ENCODE results near the gene PPFIA3. TPM values are rescaled to one million over a fixed set of nuclear protein-coding genes. Genes with fewer than 3 reads are reported as not detected.

PPFIA3 gene
- total and polyA plus RNA-seq, 5 donors from 2014 or later = 0.11 to 2.6 (median 0.17) TPM; not detected in 1

DNA sequence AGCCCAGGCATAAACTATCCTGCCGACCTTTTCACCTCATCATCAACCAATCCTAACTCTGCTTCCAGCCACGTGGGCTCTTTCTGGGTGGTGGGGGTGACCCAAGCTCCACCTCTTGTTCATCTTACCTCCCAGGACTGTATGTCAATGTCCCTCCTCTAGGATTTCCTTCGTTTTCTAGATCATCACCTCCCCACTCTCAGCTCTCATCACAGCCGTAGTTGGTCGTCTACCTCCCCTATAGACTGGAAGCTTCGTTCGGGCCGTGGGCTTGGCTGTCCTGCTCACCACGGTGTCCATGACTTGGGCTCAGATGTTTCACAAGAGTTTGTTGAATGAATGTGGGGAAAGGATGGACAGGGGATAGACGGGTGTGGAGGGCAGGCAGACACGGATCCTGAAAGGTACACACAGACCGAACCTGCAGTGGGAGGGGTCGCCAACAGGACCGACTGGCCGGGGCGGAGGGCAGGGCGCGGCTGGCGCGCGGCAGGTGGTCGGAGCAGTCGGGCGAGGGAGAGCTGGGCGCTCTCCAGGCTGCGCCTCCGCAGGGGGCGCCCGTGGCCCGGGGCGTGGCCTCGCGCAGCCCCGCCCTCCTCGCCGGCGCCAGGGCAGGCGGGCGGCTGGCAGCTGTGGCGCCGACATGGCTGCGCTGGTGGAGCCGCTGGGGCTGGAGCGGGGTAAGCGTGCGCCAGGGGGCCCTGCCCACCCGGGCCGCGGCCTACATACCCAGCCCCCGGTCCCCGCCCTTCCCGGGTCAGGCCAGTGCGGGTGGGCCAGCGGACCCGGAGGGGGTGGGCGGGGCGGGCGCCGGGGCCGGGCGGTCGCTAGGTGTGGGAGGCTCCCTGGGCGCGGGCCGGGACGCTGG, 5.3 kb upstream of the PPFIA3 start, which contains the start of gene LIN7B:
Gene LIN7B, plus strand, starts transcription at position 609 of the 868 bp plus-strand sequence. Its CDS starts 35 bp downstream, at position 644.
- H3K27ac Mint-ChIP-seq = peak within 1 kb of the TSS in 2 of 3 donors; percentile 62 to 92
- H3K27ac ChIP-seq (ENCODE audit: insufficient read depth, low read length, poor library complexity, severe bottlenecking) = peak within 1 kb of the TSS; percentile 23
- peaks cover 8% of the 10 kb centered on the region for H3K27me3 Mint-ChIP-seq
- no peaks in the 10 kb centered on the region for H3K36me3 ChIP-seq (ENCODE audit: control insufficient read depth, insufficient read depth, low read length)
- peak within 1 kb of the TSS; percentile 60 for H3K4me3 ChIP-seq (ENCODE audit: low read depth, low read length)
- H3K4me3 Mint-ChIP-seq = peak within 1 kb of the TSS; percentile 85 to 91 (median 88)
- H3K4me1 Mint-ChIP-seq = peaks cover 5 to 41% (median 25%) of the 10 kb centered on the region in 4 donors
- no peaks in the 10 kb centered on the region for H3K27me3 ChIP-seq (ENCODE audit: control insufficient read depth, insufficient read depth, low read length)
- H3K9me3 Mint-ChIP-seq = no peaks in the 10 kb centered on the region
- H3K9me3 ChIP-seq (ENCODE audit: control insufficient read depth in 2 of 2, low read length in 2 of 2) = no peaks in the 10 kb centered on the region
- H3K36me3 Mint-ChIP-seq = peaks cover 2% of the 10 kb centered on the region
- H3K4me1 ChIP-seq (ENCODE audit: control insufficient read depth, insufficient read depth, low read length, poor library complexity, severe bottlenecking) = peaks cover 33% of the 10 kb centered on the region
- ATAC-seq (ENCODE audit: low read depth in 2 of 2) = peak; percentile 61 to 63
- DNase-seq = peak; percentile 66 to 83 (median 73)

DNA sequence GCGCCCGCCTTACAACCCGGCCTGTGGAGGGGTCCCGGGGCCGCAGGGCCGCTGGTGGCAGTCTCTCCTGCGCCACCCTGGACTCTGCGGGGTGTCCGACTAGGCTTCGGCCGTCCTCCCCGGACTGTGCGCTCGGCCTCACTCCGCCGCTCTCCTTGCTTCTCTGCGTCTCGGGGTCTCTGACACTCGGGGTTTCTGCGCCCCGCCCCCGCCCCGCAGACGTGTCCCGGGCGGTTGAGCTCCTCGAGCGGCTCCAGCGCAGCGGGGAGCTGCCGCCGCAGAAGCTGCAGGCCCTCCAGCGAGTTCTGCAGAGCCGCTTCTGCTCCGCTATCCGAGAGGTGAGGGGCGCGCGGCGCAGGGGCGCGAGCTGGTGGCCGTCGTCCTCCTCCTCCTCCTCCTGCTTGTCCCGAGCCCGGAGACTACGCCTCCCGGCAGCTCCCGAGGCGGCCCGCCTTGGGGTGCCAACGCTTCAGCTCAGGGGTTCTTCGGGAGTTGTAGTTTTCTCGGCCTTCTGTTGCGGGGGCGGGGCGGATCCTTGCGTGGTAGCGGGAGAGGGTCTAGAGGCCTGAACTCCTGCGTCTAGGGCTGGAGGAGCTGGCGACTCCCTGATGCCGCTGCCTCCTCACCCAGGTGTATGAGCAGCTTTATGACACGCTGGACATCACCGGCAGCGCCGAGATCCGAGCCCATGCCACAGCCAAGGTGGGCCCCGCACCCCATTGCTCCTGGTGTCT, 4.5 kb upstream of the PPFIA3 start:
- DNase-seq = peak; percentile 18 to 62 (median 41)
- H3K4me1 Mint-ChIP-seq = peaks cover 5 to 41% (median 26%) of the 10 kb centered on the region in 4 donors
- H3K27ac Mint-ChIP-seq = peak overlapping the region in 1 of 3 donors; percentile 49
- Histone ChIP-seq H3K4me1 (ENCODE audit: control insufficient read depth, insufficient read depth, low read length, poor library complexity, severe bottlenecking) (peaks cover 37% of the 10 kb centered on the region), H3K27ac (ENCODE audit: insufficient read depth, low read length, poor library complexity, severe bottlenecking) (peak overlapping the region; percentile 23), H3K9me3 (ENCODE audit: control insufficient read depth in 2 of 2, low read length in 2 of 2) (no peaks in the 10 kb centered on the region), H3K4me3 (ENCODE audit: low read depth, low read length) (no peak overlapping the region), H3K27me3 (ENCODE audit: control insufficient read depth, insufficient read depth, low read length) (no peaks in the 10 kb centered on the region), H3K36me3 (ENCODE audit: control insufficient read depth, insufficient read depth, low read length) (no peaks in the 10 kb centered on the region)
- H3K27me3 Mint-ChIP-seq = peaks cover 11% of the 10 kb centered on the region
- H3K36me3 Mint-ChIP-seq = no peaks in the 10 kb centered on the region
- H3K4me3 Mint-ChIP-seq = peak overlapping the region; percentile 85 to 88 (median 87)
- no peak for ATAC-seq (ENCODE audit: low read depth in 2 of 2)
- H3K9me3 Mint-ChIP-seq = no peaks in the 10 kb centered on the region

DNA sequence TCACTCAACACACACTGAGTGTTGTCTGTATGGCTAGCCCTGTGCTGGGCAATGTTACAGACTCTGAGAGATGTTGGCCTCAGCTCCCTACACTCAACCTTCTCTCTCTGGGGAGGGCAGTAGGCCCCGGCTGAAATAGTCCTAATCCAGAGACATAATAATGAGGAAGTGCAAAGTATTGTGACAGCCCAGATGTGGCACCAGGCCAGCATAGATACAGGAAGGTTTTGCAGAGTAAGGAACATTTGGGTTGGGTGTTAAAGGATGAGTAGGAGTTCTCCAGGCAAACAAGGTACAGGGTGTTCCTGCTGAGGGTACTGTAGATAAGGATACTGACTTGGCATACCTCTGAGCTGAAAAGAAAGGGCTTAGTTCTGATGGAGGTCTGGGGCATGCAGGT, 2.8 kb upstream of the PPFIA3 start:
- Mint-ChIP-seq H3K27me3 (peaks cover 22% of the 10 kb centered on the region), H3K36me3 (no peaks in the 10 kb centered on the region), H3K27ac (peak overlapping the region in 1 of 3 donors; percentile 39), H3K4me3 (peak overlapping the region; percentile 60 to 88 (median 75)), H3K9me3 (no peaks in the 10 kb centered on the region), H3K4me1 (peaks cover 5 to 49% (median 32%) of the 10 kb centered on the region in 4 donors)
- H3K9me3 ChIP-seq (ENCODE audit: control insufficient read depth in 2 of 2, low read length in 2 of 2) = no peaks in the 10 kb centered on the region
- H3K27ac ChIP-seq (ENCODE audit: insufficient read depth, low read length, poor library complexity, severe bottlenecking) = no peak overlapping the region
- peaks cover 43% of the 10 kb centered on the region for H3K4me1 ChIP-seq (ENCODE audit: control insufficient read depth, insufficient read depth, low read length, poor library complexity, severe bottlenecking)
- H3K4me3 ChIP-seq (ENCODE audit: low read depth, low read length) = no peak overlapping the region
- no peaks in the 10 kb centered on the region for H3K36me3 ChIP-seq (ENCODE audit: control insufficient read depth, insufficient read depth, low read length)
- no peaks in the 10 kb centered on the region for H3K27me3 ChIP-seq (ENCODE audit: control insufficient read depth, insufficient read depth, low read length)
- ATAC-seq (ENCODE audit: low read depth in 2 of 2) (no peak), DNase-seq (no peak)

DNA sequence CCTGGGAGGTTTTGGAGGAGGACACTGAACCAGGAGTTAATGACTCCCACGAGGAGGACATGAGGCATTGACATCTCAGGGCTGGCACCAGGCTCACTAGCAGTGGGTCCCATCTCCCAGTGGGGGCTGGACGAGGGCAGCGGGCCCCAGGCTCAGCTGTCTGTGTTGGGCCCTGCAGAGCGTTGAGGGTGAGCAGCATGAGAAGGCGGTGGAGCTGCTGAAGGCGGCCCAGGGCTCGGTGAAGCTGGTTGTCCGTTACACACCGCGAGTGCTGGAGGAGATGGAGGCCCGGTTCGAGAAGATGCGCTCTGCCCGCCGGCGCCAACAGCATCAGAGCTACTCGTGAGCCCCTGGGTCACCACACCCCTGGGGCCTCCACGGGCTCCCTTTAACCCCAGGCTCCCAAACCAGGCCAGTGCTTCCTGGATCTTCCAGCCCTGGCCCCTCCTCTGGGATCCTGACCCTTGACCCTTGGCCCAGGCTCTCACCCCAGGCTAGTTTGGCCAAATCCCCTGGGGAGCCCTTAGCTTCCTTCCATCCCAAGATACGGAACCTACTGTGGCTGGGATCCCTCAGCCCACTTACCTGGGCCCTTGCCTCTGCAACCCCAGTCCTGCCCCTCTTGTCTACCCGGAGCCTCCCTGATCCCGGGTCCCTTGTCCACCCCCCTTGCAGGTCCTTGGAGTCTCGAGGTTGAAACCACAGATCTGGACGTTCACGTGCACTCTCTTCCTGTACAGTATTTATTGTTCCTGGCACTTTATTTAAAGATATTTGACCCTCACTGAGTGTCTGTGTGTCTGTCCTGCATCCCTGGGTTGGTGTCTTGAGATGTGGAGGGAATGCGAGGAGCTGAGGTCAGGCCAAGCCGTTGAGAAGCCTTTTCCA, 1.4 kb upstream of the PPFIA3 start:
- Histone ChIP-seq H3K27me3 (ENCODE audit: control insufficient read depth, insufficient read depth, low read length) (no peaks in the 10 kb centered on the region), H3K27ac (ENCODE audit: insufficient read depth, low read length, poor library complexity, severe bottlenecking) (peak overlapping the region; percentile 91), H3K4me1 (ENCODE audit: control insufficient read depth, insufficient read depth, low read length, poor library complexity, severe bottlenecking) (peaks cover 43% of the 10 kb centered on the region), H3K4me3 (ENCODE audit: low read depth, low read length) (peak overlapping the region; percentile 77), H3K9me3 (ENCODE audit: control insufficient read depth in 2 of 2, low read length in 2 of 2) (no peaks in the 10 kb centered on the region), H3K36me3 (ENCODE audit: control insufficient read depth, insufficient read depth, low read length) (no peaks in the 10 kb centered on the region)
- Mint-ChIP-seq H3K4me1 (peaks cover 5 to 49% (median 32%) of the 10 kb centered on the region in 4 donors), H3K9me3 (no peaks in the 10 kb centered on the region), H3K27ac (peak overlapping the region; percentile 76 to 96 (median 90)), H3K4me3 (peak overlapping the region; percentile 88 to 98 (median 90)), H3K27me3 (peaks cover 32% of the 10 kb centered on the region), H3K36me3 (no peaks in the 10 kb centered on the region)
- ATAC-seq (ENCODE audit: low read depth in 2 of 2) (no peak), DNase-seq (no peak)

DNA sequence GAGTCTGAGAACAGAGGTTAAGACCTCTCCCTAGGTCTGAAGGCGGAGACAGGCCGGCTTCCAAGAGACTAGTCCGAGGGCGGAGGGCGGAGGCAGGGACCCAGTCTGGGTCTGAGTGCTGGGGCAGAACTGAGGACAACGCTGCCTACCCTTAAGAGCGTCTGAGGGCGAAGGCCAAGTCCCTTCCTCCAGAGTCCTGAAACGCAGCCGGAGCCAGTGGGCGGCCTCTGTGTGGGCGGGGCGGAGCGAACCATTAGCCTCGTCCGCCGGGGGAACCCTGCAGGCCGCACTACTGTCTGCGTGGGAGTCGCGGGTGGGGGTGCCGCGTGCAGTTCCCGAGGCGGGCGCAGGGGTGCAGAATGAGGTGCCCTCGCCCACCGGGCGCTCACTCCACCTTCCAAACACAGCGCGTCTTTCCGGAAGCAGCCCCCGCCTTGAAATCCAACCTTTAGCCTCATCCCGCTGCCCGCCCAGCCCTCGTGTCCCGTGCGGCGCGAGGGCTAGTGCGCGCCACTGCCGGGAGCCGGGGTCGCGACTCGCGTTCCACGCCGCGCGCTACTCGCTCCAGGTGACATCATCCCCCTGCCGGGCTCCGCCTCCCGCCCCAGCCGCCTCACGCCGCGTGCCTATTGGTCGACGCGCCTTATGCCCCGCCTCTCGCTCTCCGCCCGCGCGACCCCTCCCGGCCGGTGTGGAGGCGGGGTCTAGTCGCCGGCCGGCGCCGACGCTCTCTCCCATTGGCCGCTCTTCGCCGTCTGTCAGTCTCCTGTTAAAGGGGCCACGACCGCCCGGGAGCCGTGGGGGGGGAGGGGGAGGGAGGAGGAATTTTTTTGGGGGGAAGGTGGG, 556 bp upstream of the PPFIA3 start, which contains the start of gene C19orf73:
Gene C19orf73, minus strand, starts transcription at position 579 of the 846 bp plus-strand sequence. Its CDS starts 121 bp downstream, at position 458.
- H3K36me3 Mint-ChIP-seq = no peaks in the 10 kb centered on the region
- peak within 1 kb of the TSS; percentile 91 for H3K27ac ChIP-seq (ENCODE audit: insufficient read depth, low read length, poor library complexity, severe bottlenecking)
- H3K27ac Mint-ChIP-seq = peak within 1 kb of the TSS; percentile 76 to 96 (median 90)
- peaks cover 38% of the 10 kb centered on the region for H3K27me3 Mint-ChIP-seq
- no peaks in the 10 kb centered on the region for H3K36me3 ChIP-seq (ENCODE audit: control insufficient read depth, insufficient read depth, low read length)
- no peaks in the 10 kb centered on the region for H3K9me3 ChIP-seq (ENCODE audit: control insufficient read depth in 2 of 2, low read length in 2 of 2)
- H3K4me1 ChIP-seq (ENCODE audit: control insufficient read depth, insufficient read depth, low read length, poor library complexity, severe bottlenecking) = peaks cover 37% of the 10 kb centered on the region
- no peaks in the 10 kb centered on the region for H3K27me3 ChIP-seq (ENCODE audit: control insufficient read depth, insufficient read depth, low read length)
- H3K4me3 Mint-ChIP-seq = peak within 1 kb of the TSS; percentile 88 to 98 (median 90)
- peak within 1 kb of the TSS; percentile 77 for H3K4me3 ChIP-seq (ENCODE audit: low read depth, low read length)
- no peaks in the 10 kb centered on the region for H3K9me3 Mint-ChIP-seq
- DNase-seq (peak; percentile 92 to 97 (median 96)), ATAC-seq (ENCODE audit: low read depth in 2 of 2) (peak; percentile 78 to 85)
- peaks cover 5 to 42% (median 30%) of the 10 kb centered on the region in 4 donors for H3K4me1 Mint-ChIP-seq

DNA sequence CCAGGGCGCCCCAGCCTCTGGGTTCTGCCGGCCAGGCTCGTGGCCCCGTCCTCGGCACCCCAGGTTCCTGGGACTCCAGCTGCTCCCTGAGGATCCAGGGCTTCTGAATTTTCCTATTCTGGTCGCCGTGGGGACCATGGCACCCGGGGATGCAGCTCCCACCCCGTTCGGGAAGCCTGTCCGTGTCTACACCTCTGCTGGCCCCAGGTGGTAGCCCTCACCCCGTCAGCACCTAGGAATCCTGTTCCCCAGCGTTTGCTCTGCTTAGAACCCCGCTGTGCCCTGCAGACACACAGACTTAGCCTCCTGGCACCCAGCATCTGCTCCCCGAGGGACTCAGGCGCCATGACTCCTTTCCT, 960 bp downstream of the PPFIA3 start:
- DNase-seq (no peak), ATAC-seq (ENCODE audit: low read depth in 2 of 2) (no peak)
- Mint-ChIP-seq H3K27ac (peak overlapping the region in 2 of 3 donors; percentile 36 to 51), H3K27me3 (peaks cover 38% of the 10 kb centered on the region), H3K36me3 (no peaks in the 10 kb centered on the region), H3K4me3 (peak overlapping the region; percentile 82 to 93 (median 86)), H3K9me3 (no peaks in the 10 kb centered on the region), H3K4me1 (peaks cover 2 to 34% (median 24%) of the 10 kb centered on the region in 4 donors)
- no peak overlapping the region for H3K27ac ChIP-seq (ENCODE audit: insufficient read depth, low read length, poor library complexity, severe bottlenecking)
- no peak overlapping the region for H3K4me3 ChIP-seq (ENCODE audit: low read depth, low read length)
- no peaks in the 10 kb centered on the region for H3K9me3 ChIP-seq (ENCODE audit: control insufficient read depth in 2 of 2, low read length in 2 of 2)
- H3K36me3 ChIP-seq (ENCODE audit: control insufficient read depth, insufficient read depth, low read length) = no peaks in the 10 kb centered on the region
- H3K4me1 ChIP-seq (ENCODE audit: control insufficient read depth, insufficient read depth, low read length, poor library complexity, severe bottlenecking) = peaks cover 26% of the 10 kb centered on the region
- no peaks in the 10 kb centered on the region for H3K27me3 ChIP-seq (ENCODE audit: control insufficient read depth, insufficient read depth, low read length)
